Left hindlimb (tissue), 1 donor: ENCODE results near the gene PCSK2.

Experiments used
- DNase-seq: peaks from one replicate; pipeline ENCODE4 v3.0.0-alpha.2; 2018

Gene PCSK2

DNA sequence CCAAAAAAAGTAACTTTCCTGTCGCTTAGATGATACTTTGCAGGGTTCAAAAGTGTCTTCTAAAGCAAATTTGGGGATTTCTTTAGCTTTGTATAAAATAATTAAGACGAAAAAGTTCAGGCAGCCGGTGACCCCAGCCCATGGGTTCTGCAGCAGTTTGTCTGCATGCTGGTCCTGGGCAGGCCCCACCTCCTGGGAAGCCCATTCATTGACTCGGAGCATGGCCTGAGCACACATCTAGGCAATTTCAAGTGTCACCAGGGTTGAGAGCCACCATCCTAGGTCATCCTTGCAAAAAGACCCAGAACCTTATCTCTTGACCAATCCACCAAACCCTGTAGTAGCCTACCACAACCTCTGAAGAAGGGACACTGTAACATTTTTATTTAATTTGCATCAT, 283.7 kb downstream of the PCSK2 start:
- DNase-seq = no peak

- no peak for DNase-seq
Measured at GRCh38 chr20:17511401-17511800, 284.6 kb downstream of the PCSK2 start.

DNA sequence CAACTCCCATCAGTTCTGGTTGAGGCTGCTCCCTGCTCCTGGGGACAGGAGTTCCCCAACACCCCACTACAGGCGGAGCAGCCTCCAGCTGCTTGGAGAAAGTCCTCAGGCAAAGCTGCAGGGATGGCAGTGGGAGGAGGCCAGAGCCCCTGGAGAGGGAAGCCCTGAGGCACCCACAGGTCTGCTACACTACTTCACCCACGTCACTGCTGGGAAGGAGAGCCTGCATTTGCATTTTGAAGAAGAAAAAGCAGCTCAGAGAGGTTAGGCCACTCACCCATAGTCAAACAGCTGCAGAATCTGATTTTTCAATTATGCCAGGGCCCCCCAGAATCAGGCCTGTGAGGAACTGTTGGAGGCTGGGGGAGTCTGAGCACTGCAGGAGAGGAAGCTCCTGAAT, 287.1 kb downstream of the PCSK2 start:
- DNase-seq = no peak

DNA sequence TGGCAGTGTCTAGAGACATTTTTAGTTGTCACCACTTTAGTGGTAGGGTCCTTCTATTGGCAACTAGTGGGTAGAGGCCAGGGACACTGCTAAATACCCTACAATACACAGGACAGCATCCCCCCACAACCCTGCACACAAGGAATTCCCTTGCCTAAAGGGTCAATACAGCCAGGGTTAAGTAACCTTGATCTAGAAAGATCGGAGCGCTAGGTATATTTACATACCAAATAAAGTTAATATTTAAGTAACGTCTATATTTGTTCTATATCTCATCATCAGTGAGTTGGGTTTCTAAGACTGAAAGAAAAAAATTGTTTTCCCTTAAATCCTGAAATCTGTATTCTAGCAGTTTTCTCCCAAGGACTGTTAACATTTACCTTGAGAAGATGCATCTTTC, 288.2 kb downstream of the PCSK2 start:
- DNase-seq = no peak

DNA sequence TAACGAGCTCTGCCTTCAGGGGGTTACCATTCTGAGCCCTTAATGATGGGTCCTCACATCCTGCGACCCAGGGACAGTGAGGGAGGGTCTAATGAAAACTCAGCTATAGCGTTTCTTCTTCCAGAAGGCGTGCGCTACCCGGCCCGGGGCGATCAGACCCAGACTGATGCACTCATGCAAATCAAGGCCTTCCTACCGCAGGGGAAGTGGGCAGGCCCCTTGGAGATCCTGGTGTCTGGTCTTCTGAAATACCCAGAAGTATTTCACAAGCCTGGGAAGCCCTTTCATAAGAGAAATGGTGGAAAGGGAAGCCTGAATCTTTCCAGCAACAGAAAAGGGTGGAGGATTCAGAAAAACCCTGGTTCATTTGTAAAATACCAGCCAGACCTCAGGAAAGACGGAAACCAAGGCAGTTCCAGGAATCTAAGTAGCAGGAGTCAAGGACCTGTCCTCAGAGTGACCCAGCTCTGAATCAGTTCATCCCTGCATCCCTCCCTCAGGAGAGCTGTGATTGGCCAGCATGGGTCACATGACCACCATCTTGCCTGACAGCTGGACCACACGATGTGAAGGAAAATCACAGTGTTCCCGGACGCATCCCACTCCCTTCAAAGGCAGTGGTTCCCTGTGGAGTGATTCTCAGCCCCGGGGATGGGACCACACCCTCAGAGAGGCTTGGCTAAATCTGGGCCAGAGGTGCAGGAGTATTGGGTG, 291.7 kb downstream of the PCSK2 start:
- no peak for DNase-seq

- no peak for DNase-seq
Measured at GRCh38 chr20:17519606-17520285, 292.9 kb downstream of the PCSK2 start.

DNA sequence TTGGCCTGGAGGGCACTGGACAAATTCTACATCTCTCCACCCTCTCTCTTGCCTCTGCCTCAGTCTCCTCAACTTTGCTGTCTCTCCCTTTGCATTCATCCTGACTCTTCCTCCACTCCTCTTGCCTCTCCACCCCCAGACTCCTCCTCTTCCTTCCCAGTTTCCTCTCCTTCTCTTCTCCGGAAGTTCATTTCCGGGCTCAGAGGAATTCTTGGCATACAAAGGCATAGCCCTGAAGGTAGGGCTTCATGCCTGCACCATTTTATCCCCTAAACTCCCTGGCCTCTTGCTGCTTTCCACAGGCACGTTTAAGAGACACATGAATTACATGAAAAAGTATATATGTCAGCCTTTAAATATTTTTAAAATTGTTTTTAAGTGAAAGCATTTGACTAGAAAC, 293.7 kb downstream of the PCSK2 start:
- DNase-seq = no peak

DNA sequence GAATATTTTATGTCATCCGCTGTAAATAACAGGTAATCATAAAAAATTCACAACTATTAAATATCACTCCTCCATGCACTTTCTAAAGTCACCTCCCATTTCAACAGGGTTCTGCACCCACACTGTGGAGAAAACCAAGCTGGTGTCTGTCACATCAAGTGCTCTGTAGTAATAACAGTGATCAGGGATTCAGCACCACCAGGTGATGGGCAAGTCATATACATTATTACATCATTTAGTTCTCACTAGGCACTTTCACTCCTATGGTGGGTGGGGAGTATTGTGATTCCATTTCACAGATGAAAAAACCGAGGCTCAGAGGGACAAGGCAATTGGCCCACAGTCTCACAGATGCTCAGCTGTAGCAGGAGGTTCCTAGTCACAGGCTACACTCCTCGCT, 295.7 kb downstream of the PCSK2 start:
- no peak for DNase-seq

DNA sequence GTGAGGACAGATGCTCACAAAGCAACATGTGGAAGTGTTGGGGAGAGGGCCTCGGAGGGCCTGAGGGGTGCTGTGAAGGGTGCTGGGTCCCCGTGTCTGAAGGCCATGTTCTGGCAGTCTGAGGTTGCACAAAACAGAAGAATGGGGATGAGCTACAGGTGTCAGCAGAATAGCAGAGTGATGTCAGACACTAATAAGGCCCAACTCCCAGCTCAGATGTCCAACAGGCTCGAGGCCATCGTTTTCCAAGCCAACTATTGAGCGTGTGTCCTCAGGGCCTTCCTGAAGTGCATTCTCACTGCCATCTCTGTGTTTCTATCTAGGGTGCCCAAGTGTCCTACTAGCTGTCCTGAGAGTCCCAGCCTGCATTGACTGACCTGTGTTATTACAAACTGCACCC, 296.5 kb downstream of the PCSK2 start:
- no peak for DNase-seq

GRCh38 chr20:17524560-17524959, 297.7 kb downstream of the PCSK2 start:
- no peak for DNase-seq

DNA sequence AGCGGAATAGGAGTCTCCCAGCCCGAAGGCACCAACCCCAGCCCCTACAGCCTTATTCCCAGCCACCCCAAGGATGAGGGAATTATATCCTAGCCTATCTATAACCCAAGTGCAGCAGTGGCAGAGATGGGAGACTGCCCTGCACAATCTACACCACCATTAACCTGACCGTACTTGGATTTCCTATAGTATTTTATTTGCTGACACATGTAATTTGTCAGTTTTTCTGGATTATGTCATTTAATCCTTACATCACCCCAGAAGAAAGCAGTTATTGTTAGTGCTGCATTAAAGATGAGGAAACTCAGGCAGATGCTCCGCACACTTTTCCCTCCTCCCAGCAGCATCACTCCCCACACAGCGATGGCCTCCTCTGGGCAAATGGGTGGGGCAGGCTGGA, 298.3 kb downstream of the PCSK2 start:
- no peak for DNase-seq

DNA sequence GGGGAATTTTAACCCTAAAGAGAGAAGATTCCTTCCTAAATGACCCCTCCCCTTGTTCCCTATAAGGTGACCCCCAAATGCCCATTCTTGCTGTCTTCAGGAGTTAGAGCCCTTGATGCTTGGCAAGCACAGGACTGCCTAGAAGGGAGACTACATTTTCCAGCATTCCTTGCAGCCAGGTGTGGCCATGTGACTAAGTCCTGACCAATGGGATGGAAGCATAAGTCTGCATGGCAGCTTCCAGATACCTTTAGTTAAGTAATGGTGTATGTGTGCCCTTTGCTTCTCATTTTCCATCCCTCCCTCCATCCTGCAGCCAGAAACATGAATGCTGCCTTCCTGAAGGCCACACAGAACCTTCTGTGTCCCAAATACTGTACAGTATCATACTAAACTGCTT, 298.8 kb downstream of the PCSK2 start:
- no peak for DNase-seq

- DNase-seq = no peak
Measured at GRCh38 chr20:17529586-17529985, 302.7 kb downstream of the PCSK2 start.

GRCh38 chr20:17530153-17530552, 303.3 kb downstream of the PCSK2 start:
- DNase-seq = no peak

- peak; percentile 77 for DNase-seq
Measured at GRCh38 chr20:17530716-17531664, 304.1 kb downstream of the PCSK2 start, which contains the start of gene BFSP1. BFSP1 (minus strand) TSS chr20:17531379; CDS start chr20:17531329, 50 bp downstream.

DNA sequence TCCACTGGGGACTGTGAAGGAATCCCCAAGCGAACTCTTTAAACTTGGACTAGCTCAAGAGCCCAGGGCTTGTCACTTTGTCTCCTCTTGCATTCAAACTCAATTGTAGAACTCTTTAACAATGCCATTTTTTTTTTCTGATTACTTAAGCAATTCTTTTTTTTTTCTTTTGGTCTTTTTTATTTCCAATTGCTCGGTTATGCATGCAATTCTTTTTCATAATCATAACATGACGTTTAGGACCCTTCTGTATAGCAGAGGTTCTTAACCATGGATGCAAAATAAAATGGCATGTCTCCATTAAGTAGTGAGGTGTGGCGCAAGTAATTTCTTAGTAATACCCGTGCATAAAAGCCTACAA, 304.8 kb downstream of the PCSK2 start:
- DNase-seq = no peak

- no peak for DNase-seq
Measured at GRCh38 chr20:17533396-17533795, 306.6 kb downstream of the PCSK2 start.

DNA sequence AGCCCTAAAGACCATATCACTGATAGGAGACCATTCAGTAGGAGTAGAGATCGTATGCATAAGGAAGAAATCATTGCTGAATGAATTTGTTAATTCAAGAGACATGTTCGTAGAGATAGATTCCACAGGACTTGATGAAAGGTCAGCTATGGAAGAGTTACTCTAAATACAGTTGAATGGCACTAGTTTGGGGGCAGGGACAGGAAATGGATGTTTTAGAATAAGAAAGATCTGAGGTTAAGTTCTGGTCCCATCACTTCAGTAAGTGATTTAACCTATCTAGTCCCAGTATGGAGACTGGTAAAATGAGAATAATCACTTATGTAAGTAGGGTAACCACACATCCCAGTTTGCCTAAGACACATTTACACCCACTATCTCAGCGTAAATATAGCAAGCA, 307.2 kb downstream of the PCSK2 start:
- DNase-seq = no peak
